Muscle layer of duodenum (tissue), 2 donors: Measurements from ENCODE around the gene ARSA.

Experiments
- H3K27ac ChIP-seq: one replicate; pipeline ENCODE4 v1.7.0; 2013; ENCODE audit warnings: mild to moderate bottlenecking, low read length
- H3K27me3 ChIP-seq: one replicate; pipeline ENCODE4 v1.7.0; 2013; ENCODE audit warnings: low read depth, mild to moderate bottlenecking, control low read depth, low read length
- H3K36me3 ChIP-seq, 2 donors: one replicate each; pipeline ENCODE4 v1.7.0; 2013; ENCODE audit warnings: low read length in 2 of 2, control low read depth in 1 of 2, mild to moderate bottlenecking in 1 of 2; ENCODE audit not compliant: insufficient read depth in 2 of 2, control insufficient read depth in 1 of 2
- H3K4me1 ChIP-seq, 2 donors: one replicate each; pipeline ENCODE4 v1.7.0; 2013; ENCODE audit warnings: low read length in 2 of 2, mild to moderate bottlenecking in 2 of 2, control low read depth in 1 of 2, moderate library complexity in 1 of 2; ENCODE audit not compliant: insufficient read depth in 2 of 2, control insufficient read depth in 1 of 2
- H3K4me3 ChIP-seq, 2 donors: one replicate each; pipeline ENCODE4 v1.7.0; 2013; ENCODE audit warnings: low read length in 2 of 2, low read depth in 1 of 2, mild to moderate bottlenecking in 1 of 2
- H3K9me3 ChIP-seq, 2 donors: one replicate each; pipeline ENCODE4 v1.7.0; 2013; ENCODE audit warnings: low read length in 2 of 2, control low read depth in 1 of 2, mild to moderate bottlenecking in 1 of 2; ENCODE audit not compliant: control insufficient read depth in 1 of 2
- donor health status: healthy.

The ARSA gene

DNA sequence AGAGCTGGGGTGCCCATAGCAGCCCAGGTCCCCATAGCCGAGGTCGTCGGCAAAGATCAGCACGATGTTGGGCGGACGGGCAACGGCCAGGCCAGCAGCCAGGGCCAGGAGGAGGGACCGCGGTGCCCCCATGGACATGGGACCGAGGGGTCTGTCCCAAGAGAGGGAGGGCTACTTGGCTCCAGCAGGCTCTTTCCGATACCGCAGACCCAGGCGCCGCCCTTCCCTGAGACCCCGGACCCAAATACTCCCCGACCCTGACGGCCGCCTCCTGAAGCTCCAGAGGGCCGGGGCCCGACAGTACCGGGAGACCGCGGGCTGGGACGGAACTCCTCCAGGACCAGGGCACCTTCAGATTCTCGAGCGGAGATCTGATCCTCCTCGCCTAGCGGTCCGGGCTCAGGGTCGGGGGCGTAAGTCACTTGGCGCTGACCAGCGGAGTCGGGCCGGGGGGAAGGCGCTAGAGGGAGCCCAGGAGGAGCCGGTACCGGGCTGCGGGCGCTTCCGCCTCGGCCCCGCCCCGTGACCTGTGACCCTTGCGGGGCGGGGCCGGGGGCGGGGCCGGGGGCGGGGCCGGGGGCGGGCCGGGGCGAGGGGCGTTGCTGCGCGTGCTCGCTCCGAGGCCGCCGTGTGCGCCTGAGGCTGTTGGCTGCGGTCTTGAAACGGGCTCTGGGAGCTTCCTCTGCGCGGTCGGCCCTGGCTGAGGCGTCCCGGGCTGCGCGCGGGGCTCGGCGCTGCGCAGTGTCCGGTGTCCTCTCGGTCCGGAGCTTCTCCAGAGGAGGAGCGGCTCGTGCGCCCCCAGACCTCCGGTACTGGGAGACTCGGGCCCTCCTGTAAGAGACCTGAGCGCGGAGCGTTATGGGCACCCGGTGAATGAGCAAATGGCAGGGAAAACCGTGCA lies at the start of gene ARSA:
Gene ARSA (minus strand): TSS at position 511 of the 901 bp plus-strand sequence. CDS start 373 bp downstream, at position 138.
- Histone ChIP-seq H3K4me1 (peaks cover 6 to 23% of the 10 kb centered on the region in 2 donors), H3K9me3 (no peaks in the 10 kb centered on the region), H3K27me3 (no peaks in the 10 kb centered on the region), H3K36me3 (no peaks in the 10 kb centered on the region), H3K27ac (no peak within 1 kb of the TSS), H3K4me3 (peak within 1 kb of the TSS; percentile 75)

DNA sequence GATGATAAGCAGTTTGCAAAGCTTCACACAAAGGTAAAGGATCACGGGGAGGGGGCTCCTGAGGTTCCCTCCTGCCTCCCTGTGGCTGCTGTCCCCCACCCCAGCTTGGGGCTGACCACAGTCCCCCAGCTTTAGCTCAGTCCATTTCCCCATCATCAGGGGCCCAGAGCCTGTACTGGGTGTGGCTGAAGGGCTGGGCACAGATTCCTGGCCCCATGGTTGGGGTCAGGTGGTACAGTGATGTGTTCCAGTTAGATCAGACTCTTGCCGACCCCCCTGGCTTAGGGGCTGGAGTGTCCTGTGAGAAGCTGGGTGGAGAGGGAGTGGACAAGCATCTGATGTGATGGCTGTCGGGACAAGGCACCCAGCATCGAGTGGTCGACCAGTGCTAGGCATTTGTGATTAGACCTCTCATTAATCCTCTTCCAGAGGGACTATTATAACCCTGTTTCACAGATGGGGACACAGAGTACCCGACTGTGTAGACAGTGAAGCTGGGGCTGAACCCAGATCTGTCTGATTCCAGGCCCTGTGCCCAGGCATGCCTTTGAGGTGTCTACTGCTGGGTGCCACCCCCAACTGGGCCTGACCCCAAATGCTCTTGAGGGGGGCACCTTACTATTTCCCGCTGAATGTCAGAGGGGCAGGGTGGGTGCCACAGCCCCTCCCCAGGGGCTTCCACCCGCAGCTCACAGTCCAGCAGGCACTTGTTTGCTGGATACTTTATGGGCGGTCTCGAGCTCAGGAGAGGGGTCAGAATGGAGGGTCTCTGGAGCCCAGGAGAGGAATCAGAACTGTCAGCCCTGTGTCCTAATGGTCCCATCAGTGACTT lies 48.9 kb upstream of the ARSA start:
- Histone ChIP-seq H3K9me3 (no peaks in the 10 kb centered on the region), H3K27me3 (peaks cover 22% of the 10 kb centered on the region), H3K27ac (no peak overlapping the region), H3K4me1 (peaks cover 0 to 17% of the 10 kb centered on the region in 2 donors), H3K36me3 (no peaks in the 10 kb centered on the region), H3K4me3 (no peak overlapping the region)

DNA sequence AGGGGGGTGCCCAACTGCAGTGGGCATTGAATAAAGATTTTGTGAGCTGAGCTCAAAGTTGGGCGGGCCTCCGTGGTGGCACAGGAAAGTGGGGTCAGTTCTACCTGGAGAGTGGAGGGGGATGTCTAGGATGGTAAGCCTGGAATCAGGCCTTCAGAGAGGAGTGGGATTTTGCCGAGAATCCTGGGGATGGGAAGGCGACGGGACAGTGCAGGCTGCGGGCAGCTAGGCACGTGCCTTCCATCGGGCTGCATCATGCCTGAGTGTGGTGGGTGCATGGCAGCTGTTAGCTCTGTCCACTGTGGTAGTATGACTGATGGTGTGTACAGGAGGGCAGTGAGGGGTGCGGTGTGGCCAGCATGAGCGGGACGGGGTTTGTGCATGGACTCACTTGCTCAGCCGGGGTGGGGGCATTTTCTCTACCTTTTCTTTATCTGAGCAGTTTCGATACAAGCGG lies 48.3 kb upstream of the ARSA start:
- Histone ChIP-seq H3K4me1 (peaks cover 0 to 17% of the 10 kb centered on the region in 2 donors), H3K9me3 (no peaks in the 10 kb centered on the region), H3K27ac (no peak overlapping the region), H3K27me3 (peaks cover 24% of the 10 kb centered on the region), H3K36me3 (no peaks in the 10 kb centered on the region), H3K4me3 (peak overlapping the region; percentile 19 to 56)

DNA sequence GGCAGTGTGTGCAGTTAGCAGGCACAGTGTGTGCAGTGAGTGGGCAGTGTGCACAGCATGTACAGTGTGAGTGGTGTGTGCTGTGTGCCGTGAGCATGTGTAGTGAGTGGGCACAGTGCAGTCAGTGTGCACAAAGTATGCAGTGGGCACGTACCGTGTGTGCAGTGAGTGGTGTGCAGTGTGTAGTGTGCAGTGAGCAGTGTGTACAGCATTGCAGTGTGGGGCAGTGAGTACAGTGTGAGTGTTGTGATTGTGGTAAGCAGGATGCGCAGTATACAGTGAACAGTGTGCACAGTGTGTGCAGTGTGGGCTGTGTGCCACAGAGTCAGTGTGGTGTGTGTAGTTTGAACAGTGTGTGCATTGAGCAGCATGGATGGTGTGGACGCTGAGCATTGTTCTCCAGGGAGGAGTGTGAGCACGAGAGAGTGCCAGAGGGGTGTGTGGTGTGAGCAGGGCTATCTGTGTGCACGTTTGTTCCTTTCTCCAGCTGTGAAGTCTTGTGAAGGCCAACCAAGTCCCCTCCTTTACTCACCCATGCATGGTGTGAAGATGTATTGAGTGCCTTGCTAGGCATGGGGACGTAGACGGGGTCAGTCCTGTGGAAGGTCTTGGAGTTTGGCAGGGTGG lies 47.7 kb upstream of the ARSA start:
- H3K4me3 ChIP-seq, result peak overlapping the region; percentile 19 to 56
- peaks cover 0 to 17% of the 10 kb centered on the region in 2 donors for H3K4me1 ChIP-seq
- H3K27me3 ChIP-seq, result peaks cover 24% of the 10 kb centered on the region
- H3K9me3 ChIP-seq, result no peaks in the 10 kb centered on the region
- H3K36me3 ChIP-seq, result no peaks in the 10 kb centered on the region
- H3K27ac ChIP-seq, result no peak overlapping the region

DNA sequence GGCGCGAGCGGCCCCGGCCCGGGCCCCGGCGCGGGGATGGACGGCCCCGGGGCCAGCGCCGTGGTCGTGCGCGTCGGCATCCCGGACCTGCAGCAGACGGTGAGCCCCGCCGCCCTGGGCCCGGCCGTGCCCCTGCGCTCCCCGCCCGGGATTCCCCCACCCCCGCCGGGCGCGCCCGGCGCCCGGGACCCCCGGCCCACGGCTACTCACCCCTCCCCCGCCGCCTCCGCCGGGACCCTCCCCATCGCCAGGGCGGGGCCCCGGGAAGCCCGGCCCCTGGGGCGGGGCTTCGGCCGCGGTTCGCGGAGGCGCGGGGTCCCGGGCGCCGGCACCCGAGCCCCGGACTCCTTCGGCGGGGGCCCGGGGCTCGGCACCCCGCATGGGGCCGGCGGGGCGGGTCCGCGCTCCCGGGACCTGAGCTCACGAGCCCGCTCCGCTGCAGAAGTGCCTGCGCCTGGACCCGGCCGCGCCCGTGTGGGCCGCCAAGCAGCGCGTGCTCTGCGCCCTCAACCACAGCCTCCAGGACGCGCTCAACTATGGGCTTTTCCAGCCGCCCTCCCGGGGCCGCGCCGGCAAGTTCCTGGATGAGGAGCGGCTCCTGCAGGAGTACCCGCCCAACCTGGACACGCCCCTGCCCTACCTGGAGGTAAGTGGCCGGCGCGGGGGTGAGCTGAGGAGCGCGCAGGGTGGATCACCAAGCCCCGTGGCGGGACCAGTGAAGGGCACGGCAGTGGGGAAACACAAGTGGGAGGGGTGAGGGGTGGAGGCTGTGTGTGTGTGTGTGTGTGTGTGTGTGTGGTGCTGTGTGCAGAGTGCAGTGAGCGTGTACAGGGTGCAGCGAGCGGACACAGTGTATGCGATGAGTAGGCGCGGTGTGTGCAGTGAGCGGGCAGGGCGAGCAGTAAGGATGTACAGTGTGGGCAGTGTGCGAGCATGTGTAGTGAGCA lies 46.9 kb upstream of the ARSA start:
- H3K4me1 ChIP-seq, result peaks cover 0 to 17% of the 10 kb centered on the region in 2 donors
- peaks cover 24% of the 10 kb centered on the region for H3K27me3 ChIP-seq
- H3K27ac ChIP-seq, result no peak overlapping the region
- no peaks in the 10 kb centered on the region for H3K9me3 ChIP-seq
- H3K36me3 ChIP-seq, result no peaks in the 10 kb centered on the region
- H3K4me3 ChIP-seq, result peak overlapping the region; percentile 19 to 56

DNA sequence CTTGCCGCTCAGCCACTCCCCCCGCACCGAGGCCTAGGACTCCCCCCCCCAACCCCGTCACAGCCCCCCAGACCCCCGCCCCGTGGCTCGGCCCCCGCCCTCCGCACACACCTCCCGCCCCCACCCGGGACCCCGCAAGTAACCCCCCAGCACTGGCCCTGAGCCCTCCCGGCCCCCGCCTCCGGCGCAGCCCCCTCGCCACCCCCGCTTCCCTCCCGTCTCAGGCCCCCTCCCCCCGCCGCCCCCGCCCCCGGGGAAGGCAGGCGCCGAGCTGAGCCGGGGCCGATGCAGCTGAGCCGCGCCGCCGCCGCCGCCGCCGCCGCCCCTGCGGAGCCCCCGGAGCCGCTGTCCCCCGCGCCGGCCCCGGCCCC lies 46.2 kb upstream of the ARSA start:
- Histone ChIP-seq H3K36me3 (no peaks in the 10 kb centered on the region), H3K4me1 (peaks cover 0 to 16% of the 10 kb centered on the region in 2 donors), H3K9me3 (no peaks in the 10 kb centered on the region), H3K27me3 (peaks cover 24% of the 10 kb centered on the region), H3K27ac (no peak overlapping the region), H3K4me3 (no peak overlapping the region)

DNA sequence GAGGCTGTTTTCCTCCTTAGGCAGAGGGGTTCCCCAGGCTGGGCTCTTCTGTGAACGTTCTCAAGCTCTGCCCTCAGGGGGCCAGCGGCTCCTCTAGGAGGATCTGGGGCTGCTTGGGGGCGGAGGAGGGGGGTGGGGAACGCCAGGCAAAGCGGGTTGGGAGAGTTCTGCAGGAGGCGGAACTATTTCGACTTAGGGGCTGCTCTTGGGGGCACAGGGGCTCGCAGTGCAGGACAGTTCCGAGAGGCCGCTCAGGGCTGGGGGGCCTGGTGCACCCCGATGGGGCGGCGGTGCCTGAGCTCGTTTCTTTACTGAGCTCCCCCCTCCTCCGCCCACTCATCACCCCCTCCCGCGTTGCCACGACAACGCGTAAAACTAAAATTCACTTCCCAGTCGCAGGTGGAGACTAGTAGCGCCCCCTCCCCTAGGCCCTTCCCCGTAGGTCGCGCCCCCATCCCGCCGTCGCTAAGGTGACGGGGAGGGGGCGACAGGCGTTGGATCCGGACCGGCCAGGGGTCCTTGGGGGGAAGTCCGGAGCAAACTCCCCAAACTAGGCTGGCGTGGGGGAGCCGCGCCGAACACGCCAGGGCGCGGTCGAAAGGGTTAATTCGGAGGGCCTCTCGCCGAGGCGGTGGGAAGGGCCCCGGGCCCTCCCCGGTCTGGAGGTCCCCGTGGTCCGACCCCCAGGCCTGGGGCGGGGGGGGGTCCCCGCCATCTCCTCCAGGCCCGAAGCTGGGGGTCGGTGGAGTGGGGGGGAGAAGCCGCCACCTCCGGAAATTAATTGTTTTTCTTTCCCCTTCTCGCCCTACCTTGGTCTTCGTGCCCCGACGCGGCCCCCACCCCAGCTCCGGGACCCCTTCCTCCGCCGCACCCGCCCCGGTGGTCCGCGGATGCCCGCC lies 45.5 kb upstream of the ARSA start:
- H3K27me3 ChIP-seq, result peaks cover 24% of the 10 kb centered on the region
- no peaks in the 10 kb centered on the region for H3K9me3 ChIP-seq
- H3K27ac ChIP-seq, result no peak overlapping the region
- no peaks in the 10 kb centered on the region for H3K36me3 ChIP-seq
- peaks cover 0 to 14% of the 10 kb centered on the region in 2 donors for H3K4me1 ChIP-seq
- H3K4me3 ChIP-seq, result peak overlapping the region; percentile 39 to 58

DNA sequence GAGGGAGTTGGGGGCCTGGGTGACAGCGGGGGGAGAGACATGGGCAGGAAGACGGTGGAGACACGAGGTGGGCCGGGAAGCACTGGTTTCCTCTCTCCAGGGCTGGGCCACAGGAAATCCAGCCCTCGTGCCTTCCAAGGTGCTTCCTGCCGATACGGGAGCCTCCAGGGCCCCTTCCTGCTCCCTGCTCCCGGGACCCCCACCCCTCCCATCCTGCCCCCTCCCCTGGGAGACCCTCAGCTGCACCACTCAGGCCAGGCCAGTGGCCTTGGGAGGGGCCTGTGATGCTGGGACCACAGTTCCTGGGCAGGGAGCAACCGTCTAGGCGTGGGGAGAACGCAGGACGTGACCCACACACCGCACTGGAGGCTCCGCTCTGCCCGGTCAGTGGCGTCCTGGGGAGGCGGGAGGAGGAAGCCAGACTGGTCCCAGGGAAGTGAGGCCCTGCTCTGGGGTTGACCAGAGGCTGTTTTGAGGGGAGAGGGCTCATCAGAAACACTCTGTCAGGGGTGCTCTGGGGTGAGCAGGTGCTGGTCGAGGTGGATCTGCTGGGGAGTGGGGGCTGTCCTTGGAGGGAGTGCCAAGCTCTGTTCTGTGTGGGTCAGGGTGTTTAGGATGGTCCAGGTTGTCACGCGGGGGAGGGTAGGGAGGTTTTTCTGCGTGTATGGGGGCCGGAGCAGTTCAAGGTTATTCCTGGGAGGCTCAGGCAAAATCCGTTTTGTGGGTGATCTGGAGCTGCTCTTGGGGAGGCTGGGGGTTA lies 44.7 kb upstream of the ARSA start, which contains the start of gene SHANK3:
Gene SHANK3 (plus strand): TSS at position 353 of the 760 bp plus-strand sequence.
- Histone ChIP-seq H3K36me3 (no peaks in the 10 kb centered on the region), H3K4me3 (peak within 1 kb of the TSS; percentile 39 to 58), H3K4me1 (peaks cover 0 to 14% of the 10 kb centered on the region in 2 donors), H3K9me3 (no peaks in the 10 kb centered on the region), H3K27ac (no peak within 1 kb of the TSS), H3K27me3 (peaks cover 24% of the 10 kb centered on the region)

DNA sequence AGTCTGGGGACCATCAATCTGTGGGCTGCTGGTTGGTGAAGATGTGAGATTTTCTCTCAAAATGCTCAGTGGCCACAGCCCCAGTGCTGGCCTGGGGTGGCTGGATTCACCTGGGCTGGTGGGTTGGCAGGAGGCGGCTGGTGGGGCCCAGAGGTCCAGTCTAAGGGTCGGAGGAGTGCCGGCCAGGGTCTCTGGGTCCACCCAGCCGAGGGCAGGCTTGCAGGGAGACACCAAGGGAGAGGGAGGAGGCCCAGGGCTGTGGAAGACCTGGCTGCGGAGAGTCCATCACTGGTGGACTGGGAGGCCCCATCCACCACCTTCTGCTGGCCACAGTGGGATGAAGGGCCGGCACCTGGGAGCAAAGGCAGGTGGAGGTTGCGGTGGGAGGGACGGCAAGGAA lies 44.1 kb upstream of the ARSA start:
- Histone ChIP-seq H3K4me1 (peaks cover 0 to 14% of the 10 kb centered on the region in 2 donors), H3K27ac (no peak overlapping the region), H3K36me3 (no peaks in the 10 kb centered on the region), H3K27me3 (peaks cover 24% of the 10 kb centered on the region), H3K4me3 (no peak overlapping the region), H3K9me3 (no peaks in the 10 kb centered on the region)
